GM12892 (cell line): ENCODE measurements around the gene TATDN3.
"Not testable (repeated sequence)": the region's sequence is repeated elsewhere in the genome, so short reads cannot be mapped to it uniquely, and the experiment has no call there.

ENCODE experiments used
- DNase-seq: peaks from one replicate; pipeline ENCODE4 v3.0.0; 2011; ENCODE audit not compliant: insufficient read length
- FAIRE-seq: peaks from 2 replicates; lab custom pipeline; 2011; peaks lifted over from hg19 to GRCh38; lab: Jason Lieb, UNC
- POLR2A ChIP-seq: IDR thresholded peaks from 2 replicates; pipeline ENCODE4 v1.6.1; 2011; ENCODE audit warnings: low read depth, low read length, control low read depth
- POLR2AphosphoS5 ChIP-seq: IDR thresholded peaks from 2 replicates; pipeline ENCODE4 v1.6.1; 2011; ENCODE audit warnings: low read depth, low read length, control low read depth
- TAF1 ChIP-seq: IDR thresholded peaks from 2 replicates; pipeline ENCODE4 v1.6.1; 2011; ENCODE audit warnings: low read depth, mild to moderate bottlenecking, control low read depth, low read length, borderline replicate concordance

Gene TATDN3

DNA sequence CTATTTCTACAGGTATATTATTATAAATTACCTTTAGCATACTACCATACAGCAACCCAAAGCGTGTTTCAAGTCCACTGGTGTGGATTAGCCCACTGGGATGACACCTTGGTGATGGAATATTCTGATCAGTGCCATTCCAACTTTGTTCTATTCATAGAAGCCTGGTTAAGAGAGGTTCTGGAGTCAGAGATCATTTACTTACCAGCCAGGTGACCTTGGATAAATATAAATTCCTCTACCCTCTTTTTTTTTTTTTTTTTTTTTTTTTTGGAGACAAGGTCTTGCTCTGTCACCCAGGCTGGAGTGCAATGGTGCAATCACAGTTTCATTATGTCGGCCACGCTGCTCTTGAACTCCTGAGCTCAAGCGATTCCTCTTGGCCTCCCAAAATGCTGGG lies 55.9 kb downstream of the TATDN3 start, which contains the start of gene SPATA45:
SPATA45 (minus strand) TSS at position 101 of the 400 bp plus-strand sequence. CDS start 11,500 bp downstream, outside the sequence.
- DNase-seq (no peak), FAIRE-seq (no peak)
- no peak for TF ChIP-seq TAF1
- no peak for TF ChIP-seq POLR2A
- no peak for TF ChIP-seq POLR2AphosphoS5

GRCh38 chr1:212852105-212852688 lies 60.5 kb downstream of the TATDN3 start:
- TF ChIP-seq POLR2AphosphoS5, result no peak
- TF ChIP-seq POLR2A, result no peak
- TF ChIP-seq TAF1, result no peak
- no peak for FAIRE-seq
- no peak for DNase-seq

GRCh38 chr1:212853658-212854057 lies 62.0 kb downstream of the TATDN3 start:
- FAIRE-seq (no peak), DNase-seq (no peak)
- TF ChIP-seq POLR2AphosphoS5, result no peak
- TF ChIP-seq TAF1, result no peak
- no peak for TF ChIP-seq POLR2A

DNA sequence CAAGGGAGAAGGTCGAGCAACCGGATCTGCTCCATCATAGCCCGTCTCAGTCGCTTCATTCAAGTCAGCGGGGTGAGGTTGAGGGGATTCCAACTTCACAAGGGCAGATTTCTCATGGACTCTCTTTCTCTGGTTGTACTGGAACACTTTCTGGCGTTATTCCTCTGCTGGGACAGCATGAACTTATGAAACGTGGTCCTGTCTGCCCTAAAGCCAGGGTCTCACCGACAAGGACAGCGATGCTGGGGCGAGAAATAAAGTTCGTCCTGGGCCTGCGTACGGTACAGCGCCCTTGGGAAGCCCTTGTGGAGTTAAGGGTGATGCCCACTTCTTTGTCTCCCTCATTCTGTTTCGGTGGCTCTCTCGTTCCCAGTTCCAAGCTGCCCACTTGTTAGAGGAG lies 65.1 kb downstream of the TATDN3 start:
- TF ChIP-seq TAF1, result no peak
- no peak for TF ChIP-seq POLR2A
- TF ChIP-seq POLR2AphosphoS5, result no peak
- FAIRE-seq, result peak; percentile 24
- no peak for DNase-seq

GRCh38 chr1:212857992-212858460 lies 66.3 kb downstream of the TATDN3 start, which contains the start of gene FLVCR1:
Gene FLVCR1 (plus strand): TSS chr1:212858275. CDS start chr1:212858453, 178 bp downstream.
- peak; percentile 58; the same call in 1 of the 2 replicates for TF ChIP-seq TAF1
- TF ChIP-seq POLR2AphosphoS5, result peak; percentile 45; the same call in 1 of the 2 replicates
- peak; percentile 74 for TF ChIP-seq POLR2A
- FAIRE-seq (peak; percentile 97), DNase-seq (peak; percentile 96)

DNA sequence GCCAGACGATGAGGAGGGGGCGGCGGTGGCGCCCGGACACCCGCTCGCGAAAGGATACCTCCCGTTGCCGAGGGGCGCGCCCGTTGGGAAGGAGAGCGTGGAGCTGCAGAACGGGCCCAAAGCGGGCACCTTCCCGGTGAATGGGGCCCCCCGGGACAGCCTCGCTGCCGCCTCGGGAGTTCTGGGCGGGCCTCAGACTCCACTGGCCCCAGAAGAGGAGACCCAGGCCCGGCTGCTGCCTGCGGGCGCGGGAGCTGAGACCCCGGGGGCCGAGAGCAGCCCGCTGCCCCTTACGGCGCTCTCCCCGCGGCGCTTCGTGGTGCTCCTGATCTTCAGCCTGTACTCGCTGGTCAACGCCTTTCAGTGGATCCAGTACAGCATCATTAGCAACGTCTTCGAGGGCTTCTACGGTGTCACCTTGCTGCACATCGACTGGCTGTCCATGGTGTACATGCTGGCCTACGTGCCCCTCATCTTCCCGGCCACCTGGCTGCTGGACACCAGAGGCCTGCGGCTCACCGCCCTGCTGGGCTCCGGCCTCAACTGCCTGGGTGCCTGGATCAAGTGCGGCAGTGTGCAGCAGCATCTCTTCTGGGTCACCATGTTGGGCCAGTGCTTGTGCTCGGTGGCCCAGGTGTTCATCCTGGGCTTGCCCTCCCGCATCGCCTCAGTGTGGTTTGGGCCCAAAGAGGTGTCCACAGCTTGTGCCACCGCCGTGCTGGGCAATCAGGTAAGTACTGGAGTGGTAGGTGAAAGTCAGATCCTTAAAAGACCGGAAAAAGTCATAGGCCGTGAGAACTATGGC lies 67.0 kb downstream of the TATDN3 start:
- TF ChIP-seq TAF1, result no peak
- TF ChIP-seq POLR2AphosphoS5, result no peak
- no peak for TF ChIP-seq POLR2A
- peak; percentile 14 for FAIRE-seq
- peak; percentile 20 for DNase-seq

DNA sequence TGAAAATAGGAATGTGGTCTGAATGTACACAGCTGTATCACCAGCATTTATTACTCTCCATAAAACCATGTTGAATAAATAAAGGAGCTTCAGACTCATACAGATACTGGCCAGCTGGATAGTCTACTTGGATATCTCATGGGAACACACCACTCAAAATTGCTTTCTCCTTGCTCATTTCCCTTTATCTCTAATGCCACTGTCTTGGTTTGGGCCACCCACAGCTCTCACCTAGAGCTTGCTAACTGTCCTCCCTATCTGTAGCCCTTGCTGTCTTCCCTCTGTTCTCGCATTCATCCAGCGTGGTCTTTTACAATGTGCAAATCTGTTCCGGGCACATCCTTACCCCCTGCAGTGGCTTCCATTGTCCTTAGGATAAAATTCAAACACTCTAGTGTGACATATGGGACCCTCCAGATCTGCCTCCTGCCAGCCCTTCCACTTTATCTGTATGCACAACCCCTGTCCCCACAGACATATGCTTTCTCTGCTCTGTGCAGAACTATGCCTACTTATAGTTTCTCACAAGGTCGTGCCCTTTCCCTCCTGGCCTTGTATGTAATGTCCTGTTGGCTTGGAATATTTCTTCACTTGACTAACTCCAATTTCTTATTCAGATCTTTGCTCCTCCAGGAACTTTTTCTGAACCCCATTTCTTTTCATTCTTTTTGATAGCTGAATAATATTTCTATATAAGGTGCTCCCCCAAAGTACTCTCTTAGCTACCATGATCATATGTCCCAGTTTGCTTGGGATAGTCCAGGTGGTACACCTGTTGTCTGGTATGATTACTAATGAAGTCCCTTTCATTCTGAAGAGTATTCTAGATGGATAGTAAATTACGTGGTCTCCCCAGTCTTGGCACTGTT lies 69.3 kb downstream of the TATDN3 start:
- TF ChIP-seq POLR2AphosphoS5 (no peak), TAF1 (no peak), POLR2A (no peak)
- DNase-seq (no peak), FAIRE-seq (no peak)

GRCh38 chr1:212862111-212862690 lies 70.5 kb downstream of the TATDN3 start:
- TF ChIP-seq POLR2A (no peak), POLR2AphosphoS5 (no peak), TAF1 (no peak)
- FAIRE-seq (no peak), DNase-seq (no peak)

DNA sequence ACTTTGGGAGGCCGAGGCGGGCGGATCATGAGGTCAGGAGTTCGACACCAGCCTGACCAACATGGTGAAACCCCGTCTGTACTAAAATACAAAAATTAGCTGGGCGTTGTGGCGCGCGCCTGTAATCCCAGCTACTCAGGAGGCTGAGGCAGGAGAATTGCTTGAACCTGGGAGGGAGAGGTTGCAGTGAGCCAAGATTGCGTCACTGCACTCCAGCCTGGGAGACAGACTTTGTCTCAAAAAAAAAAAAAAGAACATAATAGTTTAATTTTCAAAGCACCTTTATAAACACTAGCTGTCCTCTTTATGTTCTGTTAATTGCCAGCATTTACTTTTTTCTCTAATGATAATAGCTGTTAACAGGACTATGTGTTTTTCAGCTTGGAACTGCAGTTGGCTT lies 71.7 kb downstream of the TATDN3 start:
- FAIRE-seq, result not testable (repeated sequence)

DNA sequence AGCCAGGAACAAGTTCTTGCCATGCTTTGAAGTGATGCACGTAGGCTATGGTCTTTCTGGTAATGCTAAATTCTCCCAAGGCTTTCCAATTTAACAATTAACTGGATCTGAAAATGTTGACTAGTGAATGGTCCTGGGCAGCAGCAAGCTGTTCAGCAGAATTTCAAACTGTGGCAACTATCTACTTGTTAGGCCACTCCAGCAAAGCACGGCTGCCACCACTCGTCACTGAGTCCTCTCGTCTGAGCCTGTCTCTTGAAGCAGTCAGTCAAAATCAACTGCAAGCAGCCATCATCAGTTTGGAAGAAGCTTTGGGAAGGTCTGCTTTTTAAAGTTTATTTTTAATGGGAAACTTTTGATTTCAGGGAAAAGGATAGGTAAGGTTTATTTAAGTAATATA lies 72.5 kb downstream of the TATDN3 start:
- DNase-seq (no peak), FAIRE-seq (no peak)
- TF ChIP-seq POLR2A (no peak), TAF1 (no peak), POLR2AphosphoS5 (no peak)

More for the DNA sequence above, 71.7 kb downstream of the TATDN3 start:
- DNase-seq, result not testable (repeated sequence)
